Motor neuron (in vitro differentiated cells): Measurements from ENCODE around the gene MYO18A. TPM values are rescaled to one million over a fixed set of nuclear protein-coding genes. Genes with fewer than 3 reads are reported as not detected.
A peak's percentile ranks its signal among the peaks of the same experiment; 100 is the strongest.

Source experiments
- ATAC-seq, 8 experiments: fragments of 200-7000 bp; cut with Tn5 transposase; replicated peaks in 6 of 8; 2 replicates each; pipeline ENCODE4 v1.8.0; 2021; ENCODE audit warnings: mild to moderate bottlenecking in 8 of 8, moderate library complexity in 8 of 8
- H3K27ac ChIP-seq, 2 donors: fragments of 250-450 bp; sonication (Bioruptor Pico); 2 replicates each; pipeline ENCODE4 v1.9.0; 2021; ENCODE audit warnings: antibody characterized with exemption in 2 of 2, mild to moderate bottlenecking in 2 of 2, moderate library complexity in 1 of 2
- H3K4me1 ChIP-seq, 2 donors: fragments of 250-450 bp; sonication (Bioruptor Pico); replicated peaks in 1 of 2; 2 replicates each; pipeline ENCODE4 v1.6.1; 2021; ENCODE audit warnings: antibody characterized with exemption in 2 of 2, mild to moderate bottlenecking in 2 of 2, moderate library complexity in 1 of 2
- H3K4me3 ChIP-seq, 5 donors: fragments of 250-450 bp; sonication (Bioruptor Pico); 2 replicates each; pipeline ENCODE4 v1.9.0; 2021; ENCODE audit warnings: antibody characterized with exemption in 5 of 5, mild to moderate bottlenecking in 5 of 5, moderate library complexity in 4 of 5
- whole genome bisulfite sequencing, 10 experiments: fragments of 450-650 bp; shearing (Covaris generic); methylation state at CpG; one replicate each; pipeline ENCODE4 v1.0.0; 2022; 5-methylcytosine and 5-hydroxymethylcytosine counted together
- in situ Hi-C, 9 experiments: fragments of 400-800 bp; cut with MboI; loops; one replicate each; pipeline ENCODE4 v1.15.0; 2021; ENCODE audit warnings: low sequenced_read_pairs in 9 of 9, low pct_unique_long_range_greater_than_20kb in 2 of 9; ENCODE audit not compliant: unreplicated experiment in 9 of 9
- total RNA-seq, 8 experiments: library from RNA; unstranded; fragments of 300-600 nt; gene quantifications; 2 replicates each; pipeline versions ENCODE4 v1.2.3 to v1.2.4, GENCODE V29; 2022

MYO18A gene
- total RNA-seq, 8 experiments from 2014 or later = 25.9 to 233 (median 31.1) TPM

DNA sequence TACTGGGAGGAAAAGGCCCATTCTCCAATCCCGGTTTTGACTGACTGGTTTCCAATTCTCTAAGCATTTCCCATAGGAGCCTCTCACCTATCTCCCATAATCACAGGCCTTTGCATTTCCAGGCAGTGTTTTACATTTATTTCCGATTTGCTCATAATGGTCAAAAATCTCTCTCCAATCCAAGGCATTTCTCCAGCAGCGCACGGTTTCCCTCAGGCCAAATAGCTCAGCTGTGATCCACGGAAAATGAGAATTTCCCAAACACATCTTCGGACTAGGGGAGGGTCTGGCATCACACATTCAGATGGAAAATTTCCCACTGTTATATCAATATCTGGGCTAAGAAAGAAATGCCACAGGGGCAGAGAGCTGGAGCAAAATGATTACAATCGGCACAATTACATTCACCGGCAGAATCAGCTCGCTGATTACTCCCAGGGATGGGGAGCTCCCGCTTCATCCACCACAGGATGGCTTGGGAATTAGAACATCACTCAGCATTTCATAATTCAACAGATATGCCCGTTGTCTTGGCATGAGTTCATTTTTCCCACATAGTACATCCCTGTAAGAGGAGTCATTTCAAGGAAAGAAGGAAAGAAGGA is 130.6 kb downstream of the MYO18A start:
- 25 to 100% (median 90%) methylated on average over 1 to 7 of the region's 11 CpGs; no CpG with 5 or more reads in 1 of the 10 experiments for WGBS, 10 experiments
- Histone ChIP-seq H3K27ac (peak overlapping the region; percentile 83 to 90), H3K4me1 (peaks cover 42 to 50% of the 10 kb centered on the region in 2 donors), H3K4me3 (no peak overlapping the region)
- in situ Hi-C loops = no loop called here
- ATAC-seq = no peak

DNA sequence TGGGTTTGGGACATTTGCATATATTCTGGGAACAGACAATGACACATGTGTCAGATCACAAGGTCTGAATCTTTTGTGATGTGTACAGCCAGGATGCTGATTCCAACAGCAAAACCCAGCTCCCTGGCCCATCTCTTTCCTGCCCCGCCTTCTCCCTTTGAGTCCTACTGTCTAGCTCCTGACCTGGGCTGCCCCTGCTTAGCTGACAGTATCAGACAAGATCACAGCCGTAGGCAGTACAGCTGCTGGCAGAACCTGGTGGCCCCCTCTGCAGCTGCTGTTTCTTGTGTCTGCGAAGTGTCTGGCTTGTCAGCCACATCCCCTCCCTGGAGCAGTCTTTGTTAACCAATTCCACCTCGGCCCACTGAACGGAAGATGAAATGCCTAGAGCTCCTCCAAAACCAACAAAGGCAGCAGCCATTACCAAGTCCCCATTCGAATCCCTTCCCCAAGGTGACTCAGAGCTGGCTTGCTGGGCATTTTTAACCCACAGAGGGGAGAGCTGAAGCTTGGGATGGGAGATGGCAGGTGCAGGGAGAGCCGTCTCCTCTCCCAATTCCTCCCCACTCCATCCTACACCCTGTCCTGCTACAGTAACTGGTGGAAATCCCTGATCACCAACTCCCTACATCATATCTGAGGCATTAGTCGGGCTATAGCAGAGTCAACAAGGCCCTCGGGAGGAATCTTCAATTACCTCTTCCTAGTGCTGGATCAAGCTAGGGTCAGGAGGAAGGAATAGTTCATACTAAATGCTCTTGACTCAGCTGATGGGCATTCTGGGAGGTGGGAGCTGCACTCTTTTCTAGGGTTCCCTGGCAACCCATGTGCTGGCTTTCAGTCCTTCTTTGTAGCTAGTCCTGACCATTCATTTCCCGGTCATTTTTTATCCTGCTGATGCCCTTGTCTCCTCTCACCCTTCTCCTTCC is 131.5 kb downstream of the MYO18A start:
- ATAC-seq = peak; percentile 72 to 97 (median 94)
- H3K4me3 ChIP-seq = no peak overlapping the region
- in situ Hi-C loops = no loop called here
- WGBS, 10 experiments = 0 to 33% (median 17%) methylated on average over 1 to 9 of the region's 10 CpGs; no CpG with 5 or more reads in 3 of the 10 experiments
- peaks cover 45 to 49% of the 10 kb centered on the region in 2 donors for H3K4me1 ChIP-seq
- peak overlapping the region; percentile 83 to 90 for H3K27ac ChIP-seq

DNA sequence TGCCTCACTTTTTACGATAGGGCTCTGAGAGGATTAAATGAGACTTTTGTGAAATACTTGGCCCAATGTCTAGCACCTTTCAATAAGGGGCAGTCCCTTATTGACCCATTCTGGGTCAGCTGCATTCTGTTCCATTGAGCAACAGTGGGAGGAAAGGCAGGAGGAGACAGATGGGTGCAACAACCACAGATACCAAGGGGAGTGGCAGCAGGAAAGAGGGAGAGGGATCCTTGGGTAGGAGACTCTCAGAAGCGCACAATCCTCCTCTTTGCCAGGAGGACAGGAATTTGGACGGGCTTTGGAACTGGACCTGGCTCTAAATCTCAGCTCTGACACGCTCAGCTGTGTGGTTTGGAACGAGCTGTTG is 133.7 kb downstream of the MYO18A start:
- in situ Hi-C loops = no loop called here
- Histone ChIP-seq H3K4me1 (peaks cover 56 to 65% of the 10 kb centered on the region in 2 donors), H3K27ac (no peak overlapping the region), H3K4me3 (no peak overlapping the region)
- 40 to 100% (median 95%) methylated on average over 1 to 4 of the region's 5 CpGs; no CpG with 5 or more reads in 3 of the 10 experiments for WGBS, 10 experiments
- no peak for ATAC-seq

DNA sequence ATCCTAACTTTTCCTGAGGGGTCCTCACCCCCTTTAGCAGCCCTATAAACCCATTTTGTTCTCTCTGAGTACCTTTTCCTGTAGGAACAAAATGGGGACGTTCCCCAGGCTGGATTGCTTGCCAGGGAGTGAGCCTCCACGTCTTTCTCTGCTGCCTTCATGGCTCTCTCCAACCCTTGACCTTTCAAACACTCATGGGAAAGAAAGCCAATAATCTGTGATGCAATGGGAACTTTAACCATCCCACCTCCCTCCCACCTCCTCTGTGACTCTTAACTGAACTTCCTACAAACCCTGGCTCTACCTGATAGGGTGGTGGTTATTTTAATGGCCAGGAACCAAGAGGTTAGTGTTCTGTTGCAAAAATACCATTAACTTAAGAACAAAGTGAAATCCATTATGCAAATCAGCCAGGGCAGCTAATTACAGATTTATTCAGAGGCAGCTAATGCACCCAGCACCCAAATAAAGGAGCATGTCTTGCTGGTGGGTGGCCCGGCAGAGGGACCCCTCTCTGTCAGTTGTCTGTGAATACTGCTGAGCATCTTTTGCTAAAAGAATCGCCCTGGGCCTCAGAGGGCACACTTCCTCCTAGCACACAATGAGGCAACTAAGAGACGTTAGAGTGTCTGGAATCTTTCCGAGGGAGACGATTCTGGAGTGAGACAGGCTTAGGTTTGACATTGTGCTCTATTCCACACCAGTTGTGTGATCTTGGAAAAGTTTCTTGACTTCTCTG is 134.3 kb downstream of the MYO18A start:
- in situ Hi-C loops = no loop called here
- 42 to 100% (median 64%) methylated on average over 1 to 5 of the region's 7 CpGs; no CpG with 5 or more reads in 2 of the 10 experiments for WGBS, 10 experiments
- ATAC-seq = no peak
- Histone ChIP-seq H3K27ac (no peak overlapping the region), H3K4me3 (no peak overlapping the region), H3K4me1 (peaks cover 55 to 65% of the 10 kb centered on the region in 2 donors)

DNA sequence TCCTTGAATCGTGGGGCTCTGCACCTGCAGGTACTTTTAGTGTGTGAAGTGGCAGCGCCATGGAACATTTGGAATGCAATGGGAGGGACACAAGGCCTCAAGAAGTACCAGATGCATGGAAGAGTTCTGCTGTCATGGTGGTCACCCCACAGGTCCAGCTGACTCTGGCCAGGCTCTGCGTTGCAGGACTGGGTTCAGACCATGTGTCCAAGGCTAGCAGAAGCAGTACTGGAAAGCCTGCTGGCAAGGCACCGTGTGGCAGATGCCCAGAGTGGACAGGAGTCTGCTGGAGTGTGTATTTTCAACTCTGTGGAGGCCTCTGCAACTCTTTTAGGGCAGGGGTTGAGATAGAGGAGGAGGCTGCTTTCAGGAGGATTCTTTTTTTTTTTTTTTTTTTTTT is 135.2 kb downstream of the MYO18A start:
- 6 to 100% (median 90%) methylated on average over 1 to 3 of the region's 4 CpGs; no CpG with 5 or more reads in 3 of the 10 experiments for WGBS, 10 experiments

DNA sequence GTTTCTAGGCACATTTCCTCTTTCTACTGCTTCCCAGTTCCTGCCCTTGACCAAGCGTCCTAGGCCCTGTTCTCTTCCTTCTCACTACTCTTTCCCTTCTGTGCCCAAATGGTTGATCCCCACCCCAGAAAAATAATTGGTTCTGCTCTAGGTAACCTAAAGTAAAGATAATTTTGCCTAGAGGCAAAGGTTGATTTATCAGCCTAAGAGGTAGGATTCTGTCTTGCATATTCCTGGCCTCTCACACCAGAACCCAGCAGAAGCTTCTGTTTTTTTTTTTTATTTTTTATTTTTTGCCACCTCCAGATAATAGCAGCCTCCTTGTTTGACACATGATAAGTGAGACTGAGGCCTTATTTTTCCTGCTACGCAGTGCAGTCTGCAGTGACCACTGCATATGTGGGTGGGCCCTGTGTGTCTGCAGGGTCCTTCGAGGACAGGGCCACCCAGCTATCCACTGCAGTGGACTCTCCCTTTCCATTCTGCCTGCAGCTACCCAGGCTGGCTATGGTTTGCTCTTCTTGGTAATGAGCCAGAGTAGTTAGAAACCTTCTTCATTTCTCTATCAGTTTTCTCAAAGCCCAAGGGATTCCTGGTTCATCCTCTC is 136.6 kb downstream of the MYO18A start:
- in situ Hi-C loops = no loop called here
- 43 to 100% (median 79%) methylated on average over 1 to 3 of the region's 3 CpGs; no CpG with 5 or more reads in 1 of the 10 experiments for WGBS, 10 experiments
- peak overlapping the region; percentile 75 to 76 for H3K27ac ChIP-seq
- no peak for ATAC-seq
- peaks cover 55 to 66% of the 10 kb centered on the region in 2 donors for H3K4me1 ChIP-seq
- H3K4me3 ChIP-seq = no peak overlapping the region

More for the DNA sequence above, 135.2 kb downstream of the MYO18A start:
- in situ Hi-C loops = no loop called here
- peaks cover 57 to 66% of the 10 kb centered on the region in 2 donors for H3K4me1 ChIP-seq
- no peak overlapping the region for H3K27ac ChIP-seq
- H3K4me3 ChIP-seq = no peak overlapping the region
- ATAC-seq = no peak

DNA sequence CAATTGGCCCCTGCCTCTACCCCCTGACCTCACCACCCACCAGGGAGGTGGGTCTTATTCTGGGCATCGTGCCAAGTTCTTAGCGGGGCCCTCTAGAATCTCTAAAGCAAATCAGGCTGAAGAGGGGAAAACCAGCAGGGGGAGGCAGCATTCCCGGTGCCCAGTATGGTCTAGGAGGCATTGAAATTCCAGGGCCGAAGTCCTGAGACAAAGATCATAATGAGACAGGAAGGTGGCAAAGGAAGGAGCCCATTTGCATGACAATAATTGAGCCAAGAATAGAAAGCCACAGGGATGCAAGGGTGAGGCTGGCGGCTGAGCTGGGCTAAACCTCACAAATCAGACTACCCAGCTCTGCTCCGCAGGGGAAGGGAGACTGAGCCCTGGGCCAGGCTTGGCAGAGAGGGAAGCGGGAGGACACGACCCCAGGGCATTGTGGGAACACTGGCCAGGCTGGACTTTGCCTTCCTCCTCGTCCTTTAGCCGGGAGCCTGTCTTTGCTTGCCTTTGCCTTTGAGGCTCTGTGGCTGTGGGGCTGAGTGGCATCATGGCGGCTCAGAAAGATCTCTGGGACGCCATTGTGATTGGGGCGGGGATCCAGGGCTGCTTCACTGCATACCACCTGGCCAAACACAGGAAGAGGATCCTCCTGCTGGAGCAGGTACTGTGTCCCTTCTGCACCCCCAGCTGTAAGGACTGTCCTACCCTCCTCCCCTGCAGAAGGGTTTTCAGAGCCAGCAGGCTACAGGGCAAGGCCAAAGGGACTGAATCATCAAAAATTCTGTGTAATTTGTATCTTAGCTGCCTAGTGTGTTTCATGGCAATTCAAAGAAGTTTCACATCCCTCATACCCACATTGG is 137.3 kb downstream of the MYO18A start, which contains the start of gene PIPOX:
TSS of gene PIPOX (plus strand) at position 463 of the 860 bp plus-strand sequence. CDS start at position 548, 85 bp downstream.
- H3K27ac ChIP-seq = peak within 1 kb of the TSS; percentile 75 to 76
- no peak within 1 kb of the TSS for H3K4me3 ChIP-seq
- in situ Hi-C loops = no loop called here
- WGBS, 10 experiments = 10 to 64% (median 39%) methylated on average over 2 to 4 of the region's 13 CpGs; no CpG with 5 or more reads in 5 of the 10 experiments
- H3K4me1 ChIP-seq = peaks cover 58 to 66% of the 10 kb centered on the region in 2 donors
- peak in 6 of 8 experiments; percentile 63 to 77 (median 75) for ATAC-seq

DNA sequence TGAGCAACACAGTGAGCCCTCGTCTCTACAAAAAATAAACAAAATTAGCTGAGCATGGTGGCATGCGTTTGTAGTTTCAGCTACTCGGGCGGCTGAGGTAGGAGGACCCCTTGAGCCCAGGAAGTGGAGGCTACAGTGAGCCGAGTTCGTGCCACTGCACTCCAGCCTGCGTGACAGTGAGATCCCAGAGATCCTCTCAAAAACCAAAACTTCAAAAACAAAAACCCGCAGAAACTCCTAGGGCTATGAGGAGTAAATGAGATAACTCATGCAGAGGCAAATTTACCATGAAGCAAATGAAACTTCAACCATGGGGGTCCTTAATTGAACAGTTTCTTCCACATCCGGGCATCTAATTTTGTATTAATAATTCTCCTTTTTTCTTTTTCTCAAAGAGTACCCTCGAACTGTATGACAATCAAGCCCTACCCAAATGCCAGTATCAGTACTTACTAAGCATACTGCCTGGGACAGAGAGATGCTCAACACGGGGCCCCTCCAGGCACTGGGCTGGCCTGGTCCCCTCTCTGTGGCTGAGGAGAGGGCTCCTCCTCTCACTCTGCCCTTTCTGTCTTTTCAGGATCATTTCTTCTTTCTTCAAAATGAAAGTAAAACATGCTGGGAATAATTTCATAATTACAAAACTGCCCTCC is 138.0 kb downstream of the MYO18A start:
- Histone ChIP-seq H3K27ac (no peak overlapping the region), H3K4me3 (no peak overlapping the region), H3K4me1 (peaks cover 60 to 66% of the 10 kb centered on the region in 2 donors)
- in situ Hi-C loops = no loop called here
- WGBS, 10 experiments = 0 to 82% (median 66%) methylated on average over 1 to 10 of the region's 11 CpGs
- peak in 5 of 8 experiments; percentile 22 to 51 (median 46) for ATAC-seq

DNA sequence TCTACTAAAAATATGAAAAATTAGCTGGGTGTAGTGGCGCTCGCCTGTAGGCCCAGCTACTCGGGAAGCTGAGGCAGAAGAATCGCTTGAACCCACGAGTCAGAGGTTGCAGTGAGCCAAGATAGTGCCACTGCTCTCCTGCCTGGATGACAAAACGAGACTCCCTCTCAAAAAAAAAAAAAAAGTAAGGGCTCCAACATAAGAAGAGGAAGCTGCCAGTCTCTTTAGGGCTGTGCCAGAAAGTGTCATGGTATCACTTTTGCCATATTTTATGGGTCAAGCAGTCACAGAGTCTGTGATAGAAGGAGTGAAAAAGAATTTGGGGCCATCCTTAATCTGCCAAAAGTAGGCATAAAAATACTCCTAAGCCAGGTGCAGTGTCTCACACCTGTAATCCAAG is 138.6 kb downstream of the MYO18A start:
- Histone ChIP-seq H3K27ac (no peak overlapping the region), H3K4me1 (peaks cover 60 to 67% of the 10 kb centered on the region in 2 donors), H3K4me3 (no peak overlapping the region)
- 60 to 100% (median 74%) methylated on average over 1 to 6 of the region's 6 CpGs; no CpG with 5 or more reads in 6 of the 10 experiments for WGBS, 10 experiments
- in situ Hi-C loops = no loop called here
- ATAC-seq = no peak

DNA sequence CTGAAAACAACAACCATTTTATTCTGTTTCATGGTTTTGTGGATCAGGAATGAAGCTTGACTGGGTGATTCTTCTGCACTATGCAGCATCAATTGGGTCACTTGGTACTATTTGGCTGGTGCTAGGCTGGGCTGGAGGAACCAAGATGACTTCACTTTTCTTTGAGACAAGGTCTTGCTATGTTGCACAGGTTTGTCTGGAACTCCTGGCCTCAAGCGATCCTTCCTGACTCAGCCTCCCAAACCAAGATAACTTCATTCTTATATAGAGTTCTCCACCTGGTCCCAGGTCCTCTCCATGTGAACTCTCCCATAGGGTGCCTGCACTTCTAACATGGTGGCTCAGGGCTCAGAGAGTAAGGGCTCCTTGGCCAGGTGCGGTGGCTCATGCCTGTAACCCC is 139.1 kb downstream of the MYO18A start:
- Histone ChIP-seq H3K4me1 (peaks cover 60 to 67% of the 10 kb centered on the region in 2 donors), H3K27ac (no peak overlapping the region), H3K4me3 (no peak overlapping the region)
- in situ Hi-C loops = no loop called here
- WGBS, 10 experiments = 100% methylated on average over 1 of the region's 2 CpGs; no CpG with 5 or more reads in 6 of the 10 experiments
- ATAC-seq = no peak
